ENCODE data around the gene MEF2A.

- no peak for TF ChIP-seq POLR2A (IDR thresholded peaks at IDR 0.05)
- TF ChIP-seq CTCF (IDR thresholded peaks at IDR 0.05) = no peak
These were observed 67.9 kb downstream of the MEF2A start for GRCh38 chr15:99633655-99634054.

Measured in lower leg skin (tissue), 3 donors.